Skeletal muscle tissue (tissue), 4 donors: Measurements from ENCODE around the gene CEBPA. TPM values are rescaled to one million over a fixed set of nuclear protein-coding genes. Genes with fewer than 3 reads are reported as not detected.

ENCODE experiments used
- H3K27ac ChIP-seq: one replicate; pipeline ENCODE4 v1.7.0; 2013; ENCODE audit warnings: mild to moderate bottlenecking, low read depth, low read length, inconsistent platforms
- H3K27me3 ChIP-seq, 3 donors: one replicate each; pipeline ENCODE4 v1.7.0; 2013; ENCODE audit warnings: low read length in 3 of 3; ENCODE audit not compliant: control insufficient read depth in 3 of 3, insufficient read depth in 3 of 3
- H3K36me3 ChIP-seq, 3 donors: one replicate each; pipeline ENCODE4 v1.7.0; 2013; ENCODE audit warnings: low read length in 3 of 3; ENCODE audit not compliant: control insufficient read depth in 3 of 3, insufficient read depth in 3 of 3
- H3K4me1 ChIP-seq, 3 donors: one replicate each; pipeline ENCODE4 v1.7.0; 2013; ENCODE audit warnings: low read length in 3 of 3, mild to moderate bottlenecking in 3 of 3; ENCODE audit not compliant: control insufficient read depth in 3 of 3, insufficient read depth in 3 of 3
- H3K4me3 ChIP-seq, 3 donors: one replicate each; pipeline ENCODE4 v1.7.0; 2013; ENCODE audit warnings: low read length in 3 of 3
- H3K9ac ChIP-seq, 3 donors: one replicate each; pipeline ENCODE4 v1.7.0; 2013; ENCODE audit warnings: low read length in 3 of 3, mild to moderate bottlenecking in 3 of 3, moderate library complexity in 2 of 3, low read depth in 1 of 3
- H3K9me3 ChIP-seq, 3 donors: one replicate each; pipeline ENCODE4 v1.7.0; 2013; ENCODE audit warnings: low read length in 3 of 3; ENCODE audit not compliant: control insufficient read depth in 3 of 3
- total RNA-seq: library from RNA; depleted of rRNA; stranded (reverse); fragments of >200 nt; gene quantifications from one replicate; pipeline ENCODE4 v1.2.3, GENCODE V29; 2014
- donor health status: Osteomylitis.

CEBPA gene
- total RNA-seq = 17.2 TPM

DNA sequence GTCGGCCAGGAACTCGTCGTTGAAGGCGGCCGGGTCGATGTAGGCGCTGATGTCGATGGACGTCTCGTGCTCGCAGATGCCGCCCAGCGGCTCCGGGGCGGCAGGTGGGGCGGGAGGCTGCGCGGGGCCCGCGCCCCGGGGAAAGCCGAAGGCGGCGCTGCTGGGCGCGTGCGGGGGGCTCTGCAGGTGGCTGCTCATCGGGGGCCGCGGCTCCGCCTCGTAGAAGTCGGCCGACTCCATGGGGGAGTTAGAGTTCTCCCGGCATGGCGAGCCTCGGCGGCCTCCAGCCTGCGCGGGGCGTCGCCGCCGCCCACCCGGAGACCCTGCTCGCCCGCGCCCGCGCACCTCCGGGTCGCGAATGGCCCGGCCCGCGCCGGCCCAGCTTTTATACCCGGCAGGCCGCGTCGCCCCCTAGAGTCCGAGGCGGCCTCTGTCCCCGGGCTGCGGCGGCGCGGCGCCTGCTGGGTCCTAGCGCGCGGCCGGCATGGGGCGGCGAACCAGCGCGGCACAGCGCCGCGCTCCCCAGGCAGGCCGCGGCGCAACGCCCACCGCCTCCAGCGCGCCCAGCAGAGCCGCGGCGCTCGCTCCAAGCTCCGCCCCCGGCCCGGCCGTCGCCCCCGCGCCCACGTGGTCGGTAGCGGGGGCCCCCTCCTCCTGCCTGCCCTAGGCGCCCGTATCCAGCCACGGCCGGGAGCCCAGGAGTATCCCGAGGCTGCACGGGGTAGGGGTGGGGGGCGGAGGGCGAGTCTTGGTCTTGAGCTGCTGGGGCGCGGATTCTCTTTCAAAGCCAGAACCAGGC, at the start of gene CEBPA:
Gene CEBPA (minus strand): TSS at position 360 of the 799 bp plus-strand sequence. CDS start 120 bp downstream, at position 240.
- peaks cover 19 to 51% (median 34%) of the 10 kb centered on the region in 3 donors for H3K4me1 ChIP-seq
- H3K27me3 ChIP-seq = no peaks in the 10 kb centered on the region
- H3K36me3 ChIP-seq = no peaks in the 10 kb centered on the region
- H3K4me3 ChIP-seq = peak within 1 kb of the TSS; percentile 65 to 77 (median 76)
- peaks cover 0 to 2% (median 0%) of the 10 kb centered on the region in 3 donors for H3K9me3 ChIP-seq
- peak within 1 kb of the TSS; percentile 86 for H3K27ac ChIP-seq
- H3K9ac ChIP-seq = peak within 1 kb of the TSS; percentile 84 to 87 (median 86)

- no peaks in the 10 kb centered on the region for H3K9me3 ChIP-seq
- H3K27me3 ChIP-seq = no peaks in the 10 kb centered on the region
- H3K4me3 ChIP-seq = no peak overlapping the region
- no peaks in the 10 kb centered on the region for H3K36me3 ChIP-seq
- H3K27ac ChIP-seq = no peak overlapping the region
- peaks cover 0 to 15% (median 3%) of the 10 kb centered on the region in 3 donors for H3K4me1 ChIP-seq
- H3K9ac ChIP-seq = no peak overlapping the region
Measured at GRCh38 chr19:33350538-33351309, 48.4 kb upstream of the CEBPA start.

- Histone ChIP-seq H3K27ac (no peak overlapping the region), H3K4me3 (no peak overlapping the region), H3K9ac (no peak overlapping the region), H3K9me3 (no peaks in the 10 kb centered on the region), H3K36me3 (no peaks in the 10 kb centered on the region), H3K27me3 (no peaks in the 10 kb centered on the region), H3K4me1 (peaks cover 0 to 15% (median 3%) of the 10 kb centered on the region in 3 donors)
Measured at GRCh38 chr19:33349319-33350289, 47.3 kb upstream of the CEBPA start.

GRCh38 chr19:33348301-33349010, 46.1 kb upstream of the CEBPA start:
- H3K36me3 ChIP-seq = no peaks in the 10 kb centered on the region
- no peak overlapping the region for H3K27ac ChIP-seq
- H3K9ac ChIP-seq = no peak overlapping the region
- peaks cover 0 to 3% (median 0%) of the 10 kb centered on the region in 3 donors for H3K27me3 ChIP-seq
- H3K9me3 ChIP-seq = no peaks in the 10 kb centered on the region
- H3K4me1 ChIP-seq = peaks cover 0 to 15% (median 3%) of the 10 kb centered on the region in 3 donors
- no peak overlapping the region for H3K4me3 ChIP-seq

DNA sequence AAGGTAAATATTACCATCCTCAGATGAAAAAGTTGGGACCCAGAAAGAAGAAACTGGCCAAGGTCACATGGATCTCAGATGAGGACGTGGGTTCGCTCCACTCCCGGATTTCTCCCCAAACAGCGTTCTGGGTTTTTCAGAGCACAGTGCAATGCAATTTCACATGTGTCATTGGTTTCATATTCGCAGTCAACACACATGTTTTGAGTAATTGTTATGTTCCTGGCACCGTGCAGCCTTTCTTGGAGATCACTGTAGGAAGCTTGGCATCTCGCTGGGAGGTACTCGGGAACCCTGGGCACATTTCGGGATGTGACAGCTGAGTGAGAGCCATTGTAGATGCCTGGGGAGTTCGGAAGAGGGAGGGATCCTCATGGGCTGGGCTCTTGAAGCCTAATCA, 45.0 kb upstream of the CEBPA start:
- Histone ChIP-seq H3K9me3 (no peaks in the 10 kb centered on the region), H3K9ac (no peak overlapping the region), H3K36me3 (no peaks in the 10 kb centered on the region), H3K27me3 (peaks cover 0 to 3% (median 0%) of the 10 kb centered on the region in 3 donors), H3K4me1 (peaks cover 0 to 15% (median 3%) of the 10 kb centered on the region in 3 donors), H3K4me3 (no peak overlapping the region), H3K27ac (no peak overlapping the region)

- peaks cover 0 to 15% (median 3%) of the 10 kb centered on the region in 3 donors for H3K4me1 ChIP-seq
- H3K27ac ChIP-seq = no peak overlapping the region
- H3K9me3 ChIP-seq = no peaks in the 10 kb centered on the region
- H3K36me3 ChIP-seq = no peaks in the 10 kb centered on the region
- H3K9ac ChIP-seq = no peak overlapping the region
- H3K4me3 ChIP-seq = no peak overlapping the region
- H3K27me3 ChIP-seq = peaks cover 0 to 3% (median 0%) of the 10 kb centered on the region in 3 donors
Measured at GRCh38 chr19:33346665-33347064, 44.3 kb upstream of the CEBPA start.

- H3K27me3 ChIP-seq = peaks cover 0 to 3% (median 0%) of the 10 kb centered on the region in 3 donors
- no peak overlapping the region for H3K9ac ChIP-seq
- H3K4me3 ChIP-seq = no peak overlapping the region
- H3K36me3 ChIP-seq = no peaks in the 10 kb centered on the region
- peaks cover 0 to 9% (median 0%) of the 10 kb centered on the region in 3 donors for H3K4me1 ChIP-seq
- H3K27ac ChIP-seq = no peak overlapping the region
- no peaks in the 10 kb centered on the region for H3K9me3 ChIP-seq
Measured at GRCh38 chr19:33345163-33345562, 42.8 kb upstream of the CEBPA start.

DNA sequence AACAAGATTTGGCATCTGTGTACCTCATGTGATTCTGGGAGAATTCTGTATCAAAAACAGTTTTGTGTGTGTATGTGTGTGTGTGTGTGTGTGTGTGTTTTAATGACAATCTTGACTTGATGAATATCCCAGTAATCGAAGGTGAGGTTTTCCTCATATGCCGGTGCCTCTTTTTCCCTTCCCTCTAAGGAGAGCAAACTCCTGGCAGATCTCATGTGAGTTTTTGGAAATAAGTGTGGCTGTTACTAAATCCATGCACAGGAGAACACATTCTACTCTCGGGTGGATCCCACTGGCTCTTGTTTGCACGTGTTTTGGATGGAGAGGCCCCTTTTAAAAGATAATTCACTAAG, 42.2 kb upstream of the CEBPA start:
- H3K27ac ChIP-seq = no peak overlapping the region
- no peak overlapping the region for H3K9ac ChIP-seq
- no peaks in the 10 kb centered on the region for H3K9me3 ChIP-seq
- peaks cover 0 to 3% (median 0%) of the 10 kb centered on the region in 3 donors for H3K27me3 ChIP-seq
- H3K4me1 ChIP-seq = peaks cover 0 to 9% (median 0%) of the 10 kb centered on the region in 3 donors
- no peaks in the 10 kb centered on the region for H3K36me3 ChIP-seq
- no peak overlapping the region for H3K4me3 ChIP-seq
